HEK293 (cell line): ENCODE data around the gene ZER1.
A peak's percentile ranks its signal among the peaks of the same experiment; 100 is the strongest.

Source experiments
- CTCF ChIA-PET: fragments of 350-600 bp; formaldehyde crosslinking; extraction: SDS; loops from one replicate; lab custom pipeline; 2021; ENCODE audit warnings: antibody characterized with exemption; lab: Yijun Ruan, JAX
- POLR2A ChIA-PET: fragments of 300-600 bp; formaldehyde crosslinking; extraction: SDS; loops from one replicate; lab custom pipeline; 2020; ENCODE audit warnings: antibody characterized with exemption, inconsistent platforms; lab: Yijun Ruan, JAX
- H3K27ac ChIP-seq: fragments of 200-500 bp; sonication (Bioruptor generic); 2 replicates; pipeline ENCODE4 v1.5.1; 2014; ENCODE audit warnings: low read depth, low read length, control low read depth, inconsistent platforms; ENCODE audit errors: extremely low read depth
- H3K36me3 ChIP-seq, 2 experiments: fragments of 200-500 bp in 1 of 2; sonication (Bioruptor generic) in 1 of 2; 1 replicate in 1 of 2; 2 replicates in 1 of 2; pipeline ENCODE4 v1.5.1; 2014 to 2017; ENCODE audit warnings: inconsistent platforms in 2 of 2, low read length in 2 of 2; ENCODE audit not compliant: control insufficient read depth in 2 of 2, insufficient read depth in 1 of 2
- H3K4me1 ChIP-seq: fragments of 200-500 bp; sonication (Bioruptor generic); 2 replicates; pipeline ENCODE4 v1.5.1; 2014; ENCODE audit warnings: mild to moderate bottlenecking, low read length, inconsistent platforms; ENCODE audit not compliant: control insufficient read depth, insufficient read depth
- H3K4me3 ChIP-seq: 2 replicates; pipeline ENCODE4 v1.5.1; 2011; ENCODE audit warnings: low read depth, mild to moderate bottlenecking, control low read depth, low read length, moderate library complexity
- H3K9me3 ChIP-seq: fragments of 200-500 bp; sonication (Bioruptor generic); 2 replicates; pipeline ENCODE4 v1.5.1; 2014; ENCODE audit warnings: low read depth, low read length, inconsistent platforms; ENCODE audit not compliant: control insufficient read depth, insufficient read depth
- BCL11B ChIP-seq: fragments of 450-650 bp; formaldehyde crosslinking; IDR thresholded peaks from 2 replicates; pipeline ENCODE4 v1.5.1; 2016; ENCODE audit warnings: low read depth, missing biosample characterization, missing genetic modification characterization
- EGR2 ChIP-seq: fragments of 450-650 bp; formaldehyde crosslinking; IDR thresholded peaks from 2 replicates; pipeline ENCODE4 v1.5.1; 2016; ENCODE audit warnings: low read depth, missing biosample characterization, missing genetic modification characterization
- HOXC10 ChIP-seq: sonication (generic); formaldehyde crosslinking; IDR thresholded peaks from 2 replicates; pipeline ENCODE4 v1.8.1; 2023; ENCODE audit warnings: mild to moderate bottlenecking, missing genetic modification reagents
- SCRT2 ChIP-seq: fragments of 450-650 bp; formaldehyde crosslinking; IDR thresholded peaks from 2 replicates; pipeline ENCODE4 v1.5.1; 2016; ENCODE audit warnings: missing biosample characterization, missing genetic modification characterization
- ZBTB48 ChIP-seq: fragments of 450-650 bp; formaldehyde crosslinking; IDR thresholded peaks from 2 replicates; pipeline ENCODE4 v1.5.1; 2016; ENCODE audit warnings: missing biosample characterization, missing genetic modification characterization
- ZBTB8A ChIP-seq: fragments of 450-650 bp; formaldehyde crosslinking; IDR thresholded peaks from 2 replicates; pipeline ENCODE4 v1.5.1; 2016; ENCODE audit warnings: missing biosample characterization, missing genetic modification characterization
- ZNF174 ChIP-seq: fragments of 450-650 bp; formaldehyde crosslinking; IDR thresholded peaks from 2 replicates; pipeline ENCODE4 v1.5.0; 2017; ENCODE audit warnings: missing biosample characterization, mild to moderate bottlenecking, missing genetic modification characterization
- ZNF354C ChIP-seq: fragments of 450-650 bp; formaldehyde crosslinking; IDR thresholded peaks from 2 replicates; pipeline ENCODE4 v1.5.1; 2016; ENCODE audit warnings: missing biosample characterization, missing genetic modification characterization, low read depth, borderline replicate concordance
- ZNF391 ChIP-seq: fragments of 450-650 bp; formaldehyde crosslinking; IDR thresholded peaks from 2 replicates; pipeline ENCODE4 v1.5.1; 2016; ENCODE audit warnings: low read depth, missing biosample characterization, missing genetic modification characterization, borderline replicate concordance
- ZNF404 ChIP-seq: fragments of 450-650 bp; formaldehyde crosslinking; IDR thresholded peaks from 2 replicates; pipeline ENCODE4 v1.5.1; 2017; ENCODE audit warnings: missing biosample characterization, missing genetic modification characterization
- ZNF529 ChIP-seq: fragments of 450-650 bp; formaldehyde crosslinking; IDR thresholded peaks from 2 replicates; pipeline ENCODE4 v1.5.1; 2017; ENCODE audit warnings: missing genetic modification characterization, missing biosample characterization; ENCODE audit not compliant: insufficient replicate concordance
- ZNF621 ChIP-seq: fragments of 450-650 bp; formaldehyde crosslinking; IDR thresholded peaks from 2 replicates; pipeline ENCODE4 v1.5.1; 2017; ENCODE audit warnings: missing biosample characterization, missing genetic modification characterization
- ZNF623 ChIP-seq: fragments of 450-650 bp; formaldehyde crosslinking; IDR thresholded peaks from 2 replicates; pipeline ENCODE4 v1.5.1; 2016; ENCODE audit warnings: missing biosample characterization, missing genetic modification characterization
- ZNF777 ChIP-seq: fragments of 450-650 bp; formaldehyde crosslinking; IDR thresholded peaks from 2 replicates; pipeline ENCODE4 v1.5.1; 2017; ENCODE audit warnings: missing biosample characterization, missing genetic modification characterization, borderline replicate concordance
- ZSCAN23 ChIP-seq: fragments of 450-650 bp; formaldehyde crosslinking; IDR thresholded peaks from 2 replicates; pipeline ENCODE4 v1.5.1; 2016; ENCODE audit warnings: missing biosample characterization, missing genetic modification characterization
- TF ChIP-seq, protein P1 (sequence below): fragments of 450-650 bp; formaldehyde crosslinking; IDR thresholded peaks from 2 replicates; pipeline ENCODE4 v1.5.1; 2016; ENCODE audit warnings: missing biosample characterization, missing genetic modification characterization
- TF ChIP-seq, protein P2 (sequence below): fragments of 450-650 bp; formaldehyde crosslinking; IDR thresholded peaks from 2 replicates; pipeline ENCODE4 v1.5.1; 2016; ENCODE audit warnings: missing biosample characterization, missing genetic modification characterization, borderline replicate concordance

The ZER1 gene

DNA sequence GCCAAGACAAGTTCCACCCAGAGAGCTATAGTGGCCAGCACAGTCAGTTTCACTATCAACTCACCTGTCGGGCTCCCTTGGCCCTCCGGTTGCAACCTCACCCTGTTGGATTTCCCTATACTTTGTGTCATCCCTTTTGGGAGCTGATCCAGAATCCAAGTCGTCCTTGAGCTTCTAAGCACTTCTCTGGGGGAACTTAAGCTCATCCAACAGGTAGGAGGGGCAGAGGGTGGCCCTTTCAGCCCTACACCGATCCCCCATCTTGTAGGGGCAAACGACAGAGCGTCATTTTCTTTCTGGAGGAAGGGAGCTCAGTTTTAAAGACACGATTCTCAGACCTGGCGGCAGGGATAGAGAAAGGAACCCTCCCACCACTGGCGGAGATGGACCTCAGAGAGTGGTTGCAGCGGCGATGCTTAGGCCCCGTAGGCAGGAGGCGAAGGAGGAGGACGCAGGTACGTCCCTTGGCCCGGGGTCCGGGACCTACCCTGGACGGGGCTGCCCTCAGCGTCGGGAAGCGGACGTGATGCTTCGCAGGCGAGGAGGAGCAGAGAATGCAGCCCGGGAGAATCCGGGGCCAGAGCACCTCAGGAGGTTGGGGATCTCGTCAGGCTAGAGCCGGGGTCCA, 519 bp downstream of the ZER1 start (continued):
- TF ChIP-seq ZNF529 (no peak), ZSCAN23 (tag by site-specific recombination) (no peak), HOXC10 (CRISPR knock-in tag) (no peak), ZBTB48 (tag by site-specific recombination) (peak; percentile 61), SCRT2 (tag by site-specific recombination) (peak; percentile 97), ZNF777 (tag by site-specific recombination) (0 out of 2 replicates have a peak, but pooled peaks have one; percentile 32), ZNF404 (tag by site-specific recombination) (no peak)
- TF ChIP-seq, protein P1, sequence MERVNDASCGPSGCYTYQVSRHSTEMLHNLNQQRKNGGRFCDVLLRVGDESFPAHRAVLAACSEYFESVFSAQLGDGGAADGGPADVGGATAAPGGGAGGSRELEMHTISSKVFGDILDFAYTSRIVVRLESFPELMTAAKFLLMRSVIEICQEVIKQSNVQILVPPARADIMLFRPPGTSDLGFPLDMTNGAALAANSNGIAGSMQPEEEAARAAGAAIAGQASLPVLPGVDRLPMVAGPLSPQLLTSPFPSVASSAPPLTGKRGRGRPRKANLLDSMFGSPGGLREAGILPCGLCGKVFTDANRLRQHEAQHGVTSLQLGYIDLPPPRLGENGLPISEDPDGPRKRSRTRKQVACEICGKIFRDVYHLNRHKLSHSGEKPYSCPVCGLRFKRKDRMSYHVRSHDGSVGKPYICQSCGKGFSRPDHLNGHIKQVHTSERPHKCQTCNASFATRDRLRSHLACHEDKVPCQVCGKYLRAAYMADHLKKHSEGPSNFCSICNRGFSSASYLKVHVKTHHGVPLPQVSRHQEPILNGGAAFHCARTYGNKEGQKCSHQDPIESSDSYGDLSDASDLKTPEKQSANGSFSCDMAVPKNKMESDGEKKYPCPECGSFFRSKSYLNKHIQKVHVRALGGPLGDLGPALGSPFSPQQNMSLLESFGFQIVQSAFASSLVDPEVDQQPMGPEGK (tag by site-specific recombination) = no peak
- TF ChIP-seq, protein P2, sequence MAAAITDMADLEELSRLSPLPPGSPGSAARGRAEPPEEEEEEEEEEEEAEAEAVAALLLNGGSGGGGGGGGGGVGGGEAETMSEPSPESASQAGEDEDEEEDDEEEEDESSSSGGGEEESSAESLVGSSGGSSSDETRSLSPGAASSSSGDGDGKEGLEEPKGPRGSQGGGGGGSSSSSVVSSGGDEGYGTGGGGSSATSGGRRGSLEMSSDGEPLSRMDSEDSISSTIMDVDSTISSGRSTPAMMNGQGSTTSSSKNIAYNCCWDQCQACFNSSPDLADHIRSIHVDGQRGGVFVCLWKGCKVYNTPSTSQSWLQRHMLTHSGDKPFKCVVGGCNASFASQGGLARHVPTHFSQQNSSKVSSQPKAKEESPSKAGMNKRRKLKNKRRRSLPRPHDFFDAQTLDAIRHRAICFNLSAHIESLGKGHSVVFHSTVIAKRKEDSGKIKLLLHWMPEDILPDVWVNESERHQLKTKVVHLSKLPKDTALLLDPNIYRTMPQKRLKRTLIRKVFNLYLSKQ (tag by site-specific recombination) = no peak

DNA sequence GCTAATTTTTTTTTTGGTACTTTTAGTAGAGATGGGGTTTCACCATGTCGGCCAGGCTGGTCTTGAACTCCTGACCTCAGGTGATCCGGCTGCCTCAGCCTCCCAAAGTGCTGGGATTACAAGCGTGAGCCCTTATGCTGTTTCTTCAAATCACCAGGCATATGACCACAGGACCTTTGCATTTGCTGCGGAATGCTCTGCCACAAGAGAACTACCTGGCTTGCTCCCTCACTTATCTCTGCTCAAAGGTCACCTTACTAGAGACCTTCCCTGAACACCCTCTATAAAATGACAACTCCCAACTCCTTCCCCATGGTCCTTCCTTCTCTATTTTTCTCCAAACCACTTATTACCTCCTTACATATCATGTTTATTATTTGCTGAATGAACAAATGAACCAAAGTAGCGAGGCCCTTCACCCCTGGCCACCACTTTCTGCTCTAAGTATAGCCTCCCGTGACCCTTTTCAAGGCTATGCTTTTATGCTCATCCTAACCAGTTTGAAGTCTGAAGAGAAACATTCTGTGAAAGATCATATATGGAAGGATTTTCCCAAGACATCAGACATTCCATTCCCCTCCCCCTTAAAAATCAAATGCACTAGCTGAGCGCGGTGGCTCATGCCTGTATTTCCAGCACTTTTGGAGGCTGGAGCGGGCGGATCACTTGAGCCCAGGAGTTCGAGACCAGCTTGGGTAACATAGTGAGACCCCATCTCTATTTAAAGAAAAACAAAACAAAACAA, 1.3 kb downstream of the ZER1 start:
- CTCF ChIA-PET = interaction anchor here (0.6 to 1.3 kb wide), 5 partner anchors 12 to 109 kb away, joined by 3 to 7 read pairs (median 5); partner anchors contain the start of gene ENDOG
- POLR2A ChIA-PET = interaction anchor here (0.5 to 1.1 kb wide), 5 partner anchors 9 to 409 kb away, joined by 4 to 5 read pairs (median 5); partner anchors contain the start of genes ENDOG and SPOUT1

DNA sequence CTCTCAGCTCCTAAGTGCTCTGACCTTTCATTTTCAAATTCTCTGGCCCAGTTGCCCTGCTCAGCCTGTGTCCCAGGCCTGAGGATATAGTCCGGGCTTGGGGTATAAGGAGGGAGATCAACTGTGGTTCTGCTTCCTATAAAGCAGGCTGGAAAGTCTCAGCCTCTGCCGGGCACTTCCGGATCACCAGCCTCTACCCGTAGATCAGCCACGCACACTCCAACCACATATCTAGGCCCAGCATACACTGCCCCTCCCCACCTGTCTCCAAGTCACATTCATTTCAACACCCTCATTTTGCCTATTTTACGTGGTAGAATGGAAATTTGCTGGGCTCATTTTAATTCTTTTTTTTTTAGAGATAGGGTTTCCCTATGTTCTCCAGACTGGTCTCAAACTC, 3.1 kb downstream of the ZER1 start:
- TF ChIP-seq BCL11B (tag by site-specific recombination) (no peak), ZNF621 (no peak), ZNF174 (tag by site-specific recombination) (no peak), ZBTB8A (no peak), ZNF354C (tag by site-specific recombination) (no peak), EGR2 (no peak)
- TF ChIP-seq, all 188 proteins: peak for 0
- H3K4me3 ChIP-seq = no peak overlapping the region
- POLR2A ChIA-PET = interaction anchor here (1.2 kb wide), 1 partner anchor 50 kb away, joined by 3 read pairs; the partner anchor contains the start of gene ENDOG
- H3K27ac ChIP-seq = no peak overlapping the region
- CTCF ChIA-PET = interaction anchor here (0.6 to 1.2 kb wide), 3 partner anchors 20 to 36 kb away, joined by 3 to 8 read pairs (median 4); no protein-coding TSS in a partner anchor
- no peaks in the 10 kb centered on the region for H3K9me3 ChIP-seq
- H3K36me3 ChIP-seq = peaks cover 0 to 19% of the 10 kb centered on the region in 2 experiments; a peak in 1 of 3 replicates
- H3K4me1 ChIP-seq = no peaks in the 10 kb centered on the region

More for the DNA sequence above, 1.3 kb downstream of the ZER1 start:
- peaks cover 0 to 16% of the 10 kb centered on the region in 2 experiments; a peak in 1 of 3 replicates for H3K36me3 ChIP-seq
- H3K27ac ChIP-seq = no peak overlapping the region
- TF ChIP-seq ZNF623 (tag by site-specific recombination) (peak; percentile 97), ZNF391 (no peak)
- peak overlapping the region; percentile 64 for H3K4me3 ChIP-seq
- H3K4me1 ChIP-seq = no peaks in the 10 kb centered on the region
- H3K9me3 ChIP-seq = no peaks in the 10 kb centered on the region
